ENCODE measurements around the gene MLLT6. TPM values are rescaled to one million over a fixed set of nuclear protein-coding genes. Genes with fewer than 3 reads are reported as not detected.

The MLLT6 gene
- total RNA-seq, 4 donors from 2014 or later = 48.2 to 76.8 (median 56.3) TPM

DNA sequence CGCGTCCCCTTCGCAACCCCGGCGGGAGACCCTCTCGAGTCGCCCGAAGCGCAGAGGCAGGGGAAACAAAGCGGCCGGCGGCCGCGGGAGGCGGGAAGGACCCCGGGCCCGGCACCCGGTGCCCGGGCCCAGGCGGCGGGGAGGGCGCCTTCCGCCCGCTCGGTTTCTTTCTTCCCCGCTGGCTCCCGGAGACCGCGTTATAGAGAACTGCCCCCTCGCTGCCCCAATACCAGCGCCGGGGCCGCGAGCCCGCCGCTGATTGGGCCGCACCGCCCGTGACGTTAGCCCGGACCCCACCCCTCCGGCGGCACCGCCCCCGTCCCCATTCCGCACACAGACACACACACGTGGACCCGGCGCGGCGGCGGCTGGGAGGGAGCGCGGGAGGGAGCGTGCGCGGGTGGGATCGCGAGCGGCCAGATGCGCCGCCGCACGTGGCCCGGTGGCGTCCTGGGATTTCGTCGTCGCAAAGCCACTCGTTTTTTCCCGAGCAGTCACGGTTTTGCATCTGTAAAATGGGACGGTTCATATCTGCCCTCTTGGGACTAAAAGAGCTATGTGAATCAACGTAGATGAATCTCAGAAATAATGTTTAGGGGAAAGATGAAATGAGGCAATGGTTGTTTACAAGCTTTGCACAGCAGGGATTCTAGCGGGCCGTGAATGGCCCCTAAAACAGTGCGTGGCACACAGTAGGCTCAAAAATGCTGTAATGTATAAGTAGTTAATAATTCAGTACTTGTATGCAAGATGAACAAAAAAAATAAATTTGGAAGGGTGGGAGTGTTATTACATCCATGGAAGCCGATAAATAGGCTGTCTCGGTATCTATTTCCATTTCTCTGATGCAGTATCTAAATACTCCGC lies 30.1 kb upstream of the MLLT6 start, which contains the start of gene EPOP:
Gene EPOP, minus strand, starts transcription at position 209 of the 867 bp plus-strand sequence. CDS start 462 bp downstream, outside the sequence.
- no peaks in the 10 kb centered on the region for H3K9me3 ChIP-seq
- H3K4me3 ChIP-seq = peak within 1 kb of the TSS; percentile 56 to 71 (median 66)
- no peak within 1 kb of the TSS for H3K27ac ChIP-seq
- H3K4me1 ChIP-seq = peaks cover 0 to 4% of the 10 kb centered on the region in 2 donors
- intact Hi-C loops (cut with DNase I; ENCODE audit: low total_unique reads) (loop anchor here (5.0 to 10.0 kb wide), 2 partner anchors 77 to 250 kb away; partner anchors contain the start of genes ARHGAP23 and PSMB3), in situ Hi-C loops (cut with MboI; ENCODE audit: low sequenced_read_pairs in 4 of 4) (loop anchor here (5.0 to 25.0 kb wide), 3 partner anchors 57 to 188 kb away; partner anchors contain the start of gene CISD3 (in 3 of the 4))
- no peaks in the 10 kb centered on the region for H3K36me3 ChIP-seq
- TF ChIP-seq POLR2A (IDR thresholded peaks at IDR 0.05) (peak; percentile 63), CTCF (IDR thresholded peaks at IDR 0.05 in 4 of 5, conservative IDR thresholded peaks at IDR 0.05 in 1 of 5) (no peak)
- peaks cover 37 to 57% (median 55%) of the 10 kb centered on the region in 3 donors for H3K27me3 ChIP-seq
- ATAC-seq (peak; percentile 55 to 73), DNase-seq (peak; percentile 55 to 62)

DNA sequence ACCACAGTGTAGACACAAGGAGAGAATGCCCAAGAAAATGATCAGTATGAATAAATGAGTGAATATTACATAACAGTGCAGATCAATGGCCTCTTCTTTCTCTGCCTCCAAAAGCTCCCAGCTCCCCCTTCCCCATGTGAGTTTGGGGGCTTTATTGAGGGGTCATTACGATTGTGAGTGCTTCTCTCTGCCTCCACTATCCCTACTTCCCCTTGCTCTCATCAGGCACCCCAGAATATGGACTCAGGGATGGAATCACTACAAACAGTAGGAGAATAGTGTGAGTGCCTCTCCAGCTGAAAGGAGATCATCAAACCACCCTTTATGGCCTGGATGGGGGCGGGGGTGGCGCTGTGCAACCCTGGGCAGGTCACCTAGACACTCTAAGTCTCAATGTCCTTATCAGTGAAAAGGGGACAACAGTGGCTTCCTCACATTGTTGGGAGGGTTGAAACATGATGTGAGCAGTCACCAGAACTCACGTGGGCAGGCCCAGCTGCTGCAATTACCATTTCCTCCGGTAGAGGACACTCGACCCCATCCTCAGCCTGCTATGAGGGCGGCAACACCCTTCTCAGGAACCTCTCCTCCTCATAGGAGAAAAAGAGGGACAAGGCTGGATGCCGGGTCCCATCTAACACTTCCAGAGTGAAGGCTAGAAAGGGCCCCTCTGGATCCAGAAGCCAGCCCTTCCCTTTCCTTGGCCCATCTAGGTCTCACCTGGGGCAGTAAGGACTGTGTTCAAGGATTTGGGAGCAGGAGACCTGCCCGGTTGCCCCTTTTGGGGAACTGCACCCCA lies 28.2 kb upstream of the MLLT6 start:
- ATAC-seq = peak; percentile 83 to 91
- DNase-seq = peak; percentile 67 to 78
- Histone ChIP-seq H3K27me3 (peaks cover 34 to 37% (median 37%) of the 10 kb centered on the region in 3 donors), H3K36me3 (no peaks in the 10 kb centered on the region), H3K4me3 (no peak overlapping the region), H3K4me1 (peaks cover 0 to 4% of the 10 kb centered on the region in 2 donors), H3K27ac (no peak overlapping the region), H3K9me3 (no peaks in the 10 kb centered on the region)
- intact Hi-C loops (cut with DNase I; ENCODE audit: low total_unique reads) = loop anchor here (1.0 to 10.0 kb wide), 4 partner anchors 28 to 252 kb away; partner anchors contain the start of genes ARHGAP23, MLLT6 and PSMB3
- in situ Hi-C loops (cut with MboI; ENCODE audit: low sequenced_read_pairs in 4 of 4) = loop anchor here (5.0 kb wide), 2 partner anchors 55 to 60 kb away; partner anchors contain the start of gene CISD3 (in 3 of the 4)
- TF ChIP-seq CTCF (IDR thresholded peaks at IDR 0.05 in 4 of 5, conservative IDR thresholded peaks at IDR 0.05 in 1 of 5) (peak; percentile 93 to 96 (median 95)), POLR2A (IDR thresholded peaks at IDR 0.05) (no peak)

DNA sequence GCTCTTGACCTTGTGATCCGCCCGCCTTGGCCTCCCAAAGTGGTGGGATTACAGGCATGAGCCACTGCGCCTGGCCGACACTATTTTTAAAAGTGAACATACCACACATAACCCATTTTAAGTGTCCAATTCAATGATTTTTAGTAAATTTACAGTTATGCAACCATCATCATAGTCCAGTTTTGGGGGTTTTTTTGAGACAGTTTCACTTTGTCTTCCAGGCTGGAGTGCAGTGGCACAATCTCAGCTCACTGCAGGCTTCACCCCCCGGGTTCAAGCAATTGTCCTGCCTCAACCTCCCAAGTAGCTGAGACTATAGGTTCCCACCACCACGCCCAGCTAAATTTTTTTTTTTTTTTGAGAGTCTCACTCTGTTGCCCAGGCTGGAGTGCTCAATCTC lies 27.3 kb upstream of the MLLT6 start:
- Histone ChIP-seq H3K4me1 (peaks cover 0 to 4% of the 10 kb centered on the region in 2 donors), H3K9me3 (no peaks in the 10 kb centered on the region), H3K27ac (no peak overlapping the region), H3K27me3 (peaks cover 25 to 30% (median 28%) of the 10 kb centered on the region in 3 donors), H3K36me3 (no peaks in the 10 kb centered on the region), H3K4me3 (no peak overlapping the region)
- in situ Hi-C loops (cut with MboI; ENCODE audit: low sequenced_read_pairs in 4 of 4) (loop anchor here (5.0 kb wide), 2 partner anchors 54 to 59 kb away; partner anchors contain the start of gene CISD3 (in 3 of the 4)), intact Hi-C loops (cut with DNase I; ENCODE audit: low total_unique reads) (loop anchor here (1.0 to 10.0 kb wide), 4 partner anchors 27 to 253 kb away; partner anchors contain the start of genes ARHGAP23, MLLT6 and PSMB3)
- no peak for ATAC-seq
- TF ChIP-seq CTCF (IDR thresholded peaks at IDR 0.05 in 4 of 5, conservative IDR thresholded peaks at IDR 0.05 in 1 of 5) = no peak
- TF ChIP-seq POLR2A (IDR thresholded peaks at IDR 0.05) = no peak
- no peak for DNase-seq

GRCh38 chr17:38681096-38681495 lies 24.0 kb upstream of the MLLT6 start:
- no peak for TF ChIP-seq POLR2A (IDR thresholded peaks at IDR 0.05)
- no peak for TF ChIP-seq CTCF (IDR thresholded peaks at IDR 0.05 in 4 of 5, conservative IDR thresholded peaks at IDR 0.05 in 1 of 5)
- no peaks in the 10 kb centered on the region for H3K36me3 ChIP-seq
- intact Hi-C loops (cut with DNase I; ENCODE audit: low total_unique reads) (no loop called here), in situ Hi-C loops (cut with MboI; ENCODE audit: low sequenced_read_pairs in 4 of 4) (no loop called here)
- no peaks in the 10 kb centered on the region for H3K4me1 ChIP-seq
- H3K27me3 ChIP-seq = peaks cover 0 to under 1% (median 0%) of the 10 kb centered on the region in 3 donors
- no peak overlapping the region for H3K4me3 ChIP-seq
- DNase-seq = no peak
- no peaks in the 10 kb centered on the region for H3K9me3 ChIP-seq
- ATAC-seq = no peak
- no peak overlapping the region for H3K27ac ChIP-seq

Measured in gastrocnemius medialis (tissue), 4 donors.